T47D (cell line): ENCODE data around the gene TAS1R3.

Source experiments
- DNase-seq, 2 experiments: peaks; one replicate each; pipeline versions ENCODE4 v3.0.0 to v3.0.0-alpha.2; 2011 to 2012; ENCODE audit warnings: low read depth in 1 of 2, low spot score in 1 of 2
- JUND ChIP-seq: IDR thresholded peaks from 2 replicates; pipeline ENCODE4 v1.6.1; 2012; ENCODE audit warnings: low read depth
- in situ Hi-C: cut with HindIII; loops from 2 replicates; pipeline ENCODE4 v1.10.0; 2016; ENCODE audit warnings: low sequenced_read_pairs, low pct_unique_long_range_greater_than_20kb

Gene TAS1R3

DNA sequence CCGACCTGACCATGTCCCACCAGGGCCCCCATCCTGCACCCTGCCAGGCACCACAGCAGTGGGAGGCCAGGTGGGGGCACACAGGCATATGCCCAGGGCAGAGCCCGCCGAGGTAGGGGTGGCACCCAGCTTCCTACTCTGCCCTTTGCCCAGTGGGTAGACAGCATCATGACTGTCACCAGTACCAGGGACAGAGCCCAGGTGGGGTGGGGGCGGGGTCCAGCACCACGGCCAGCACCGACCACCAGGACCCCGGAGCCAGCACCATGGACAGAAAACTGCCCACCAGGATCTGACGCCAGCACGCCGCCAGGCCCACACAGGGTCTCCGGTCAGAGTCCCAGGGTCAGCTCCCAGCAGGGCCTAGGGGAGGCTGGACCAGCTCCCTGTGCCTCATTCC, 3.8 kb downstream of the TAS1R3 start:
- in situ Hi-C loops = no loop called here
- no peak for TF ChIP-seq JUND
- DNase-seq = no peak

DNA sequence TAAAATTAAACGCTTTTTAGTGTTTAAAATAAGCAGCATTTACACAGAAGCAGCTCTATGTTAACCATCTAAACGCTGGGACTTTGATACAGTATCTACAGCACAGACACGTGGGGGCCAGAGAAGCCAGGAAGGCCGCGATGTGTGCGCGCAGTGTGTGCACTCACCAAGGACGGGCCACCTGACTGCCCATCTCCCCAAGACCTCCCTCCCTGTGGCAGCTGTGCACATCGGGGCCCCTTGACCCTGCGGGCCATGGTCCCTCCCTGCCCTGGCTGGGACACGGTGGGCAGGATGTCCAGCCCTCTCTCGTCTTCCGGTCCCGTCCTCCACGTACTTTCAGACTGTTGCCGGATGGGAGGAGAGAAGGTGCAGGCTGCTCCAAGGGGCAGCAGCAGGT, 4.2 kb downstream of the TAS1R3 start:
- in situ Hi-C loops = no loop called here
- DNase-seq = no peak
- no peak for TF ChIP-seq JUND

GRCh38 chr1:1335792-1336248, 4.7 kb downstream of the TAS1R3 start:
- no peak for TF ChIP-seq JUND
- in situ Hi-C loops = no loop called here
- no peak for DNase-seq

DNA sequence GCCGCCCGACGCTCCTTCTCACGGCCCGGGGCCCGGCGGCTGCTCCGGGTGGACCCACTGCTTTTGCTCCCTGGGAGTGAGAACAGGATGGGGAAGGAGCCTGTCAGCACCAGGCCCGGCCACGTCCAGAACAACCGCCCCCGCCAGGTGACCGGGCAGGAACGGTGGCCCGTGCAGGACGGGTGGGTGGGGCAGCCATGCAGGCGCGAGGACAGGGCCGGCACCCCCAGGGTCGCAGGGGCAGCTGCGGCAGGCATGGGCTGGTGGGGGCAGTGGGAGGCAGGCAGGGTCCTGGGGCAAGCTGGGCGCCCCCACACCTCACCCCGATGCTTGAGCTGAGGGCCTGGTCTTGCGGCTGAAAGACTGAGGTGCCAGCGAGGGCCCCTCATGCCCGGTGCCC, 5.4 kb downstream of the TAS1R3 start:
- TF ChIP-seq JUND = no peak
- in situ Hi-C loops = no loop called here
- DNase-seq = no peak

DNA sequence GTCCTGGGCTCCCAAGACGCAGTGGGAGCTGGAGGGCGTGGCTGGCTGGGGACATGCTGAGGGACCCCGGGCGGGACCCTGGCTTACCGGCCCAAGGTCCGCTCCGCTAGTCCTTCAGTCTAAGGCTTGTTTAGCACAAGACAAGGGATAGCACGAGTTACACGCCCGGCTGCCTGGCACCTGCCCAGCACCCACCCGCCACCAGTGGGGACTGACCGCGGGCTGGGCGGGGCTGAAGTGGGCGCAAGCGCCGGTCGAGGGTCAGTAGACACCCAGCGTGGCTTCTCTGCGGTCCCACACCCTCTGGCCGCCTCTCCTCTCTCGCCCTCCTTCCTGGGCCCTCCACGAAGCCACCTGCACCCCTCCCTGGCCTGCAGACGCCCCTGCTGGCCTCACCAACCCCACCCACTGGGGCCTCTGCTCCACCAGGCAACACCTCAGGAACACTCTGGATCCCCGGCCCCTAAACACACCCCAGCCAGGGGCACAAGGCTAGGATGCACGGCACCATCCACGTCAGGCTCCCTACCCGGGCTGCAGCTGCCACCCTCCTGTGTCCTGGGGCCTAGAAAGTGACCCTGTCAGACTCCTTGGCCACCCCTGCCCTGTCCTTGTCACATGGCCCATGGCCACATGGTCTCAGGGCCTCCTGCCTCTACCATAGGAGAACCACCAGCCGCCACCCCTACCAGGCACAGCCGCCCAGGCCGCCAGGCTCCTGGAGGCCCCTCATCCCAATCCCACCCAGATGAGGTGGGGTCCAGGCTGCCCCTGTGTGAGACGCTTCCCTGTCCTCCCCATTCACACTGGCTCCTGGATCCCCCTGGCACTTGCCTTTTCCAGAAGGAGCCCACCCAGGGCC, 6.1 kb downstream of the TAS1R3 start:
- no peak for TF ChIP-seq JUND
- in situ Hi-C loops = no loop called here
- no peak for DNase-seq

GRCh38 chr1:1337793-1338147, 6.7 kb downstream of the TAS1R3 start:
- TF ChIP-seq JUND = no peak

DNA sequence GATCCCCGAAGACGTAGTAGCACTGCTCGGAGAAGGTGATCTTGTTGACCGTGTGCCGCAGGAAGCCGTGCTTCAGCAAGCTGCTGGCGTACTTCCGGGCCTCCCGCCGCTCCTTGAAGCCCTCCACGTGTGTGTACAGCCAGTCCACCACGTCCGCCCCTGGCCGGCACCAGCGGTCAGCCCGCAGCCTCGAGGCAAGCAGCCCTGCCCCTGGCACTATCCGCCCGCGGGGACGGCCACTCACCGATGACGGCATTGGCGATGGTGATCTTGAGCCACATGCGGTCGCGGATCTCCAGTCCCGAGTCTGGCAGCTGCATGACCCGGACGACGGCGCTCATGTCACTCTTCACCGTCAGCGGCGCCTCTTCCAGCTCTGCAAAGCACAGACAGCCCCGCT, 7.2 kb downstream of the TAS1R3 start:
- in situ Hi-C loops = no loop called here
- no peak for TF ChIP-seq JUND
- DNase-seq = no peak

More at GRCh38 chr1:1337793-1338147, 6.7 kb downstream of the TAS1R3 start:
- peak; percentile 67 to 91 for DNase-seq
- in situ Hi-C loops = no loop called here

GRCh38 chr1:1340185-1340584, 9.1 kb downstream of the TAS1R3 start:
- TF ChIP-seq JUND = no peak
- in situ Hi-C loops = no loop called here
- DNase-seq = no peak

DNA sequence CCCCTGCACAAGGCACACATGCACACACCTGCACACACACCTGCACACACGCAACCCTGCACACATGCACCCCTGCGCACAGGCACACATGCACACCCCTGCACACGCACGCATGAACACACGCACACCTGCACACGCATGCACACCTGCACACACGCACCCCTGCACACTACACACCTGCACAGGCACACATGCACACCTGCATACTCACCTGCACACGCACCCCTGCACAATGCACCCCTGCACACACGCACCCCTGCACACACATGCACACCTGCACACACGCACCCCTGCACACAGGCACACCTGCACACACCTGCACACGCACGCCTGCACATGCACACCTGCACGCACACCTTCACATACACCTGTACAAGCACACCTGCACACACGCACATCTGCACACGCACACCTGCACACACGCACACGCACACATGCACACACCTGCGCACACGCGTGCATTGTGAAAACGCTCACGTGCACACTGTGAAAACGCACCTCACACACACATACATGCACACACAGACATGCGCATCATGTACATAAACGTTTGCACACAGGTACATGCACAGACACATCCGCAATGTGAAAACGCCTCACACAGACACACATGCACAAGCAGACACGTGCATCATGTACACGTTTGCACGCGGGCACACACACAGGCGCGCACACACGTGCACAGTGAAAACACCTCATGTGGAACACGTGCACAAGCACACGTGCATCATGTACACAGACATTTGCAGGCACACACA, 9.9 kb downstream of the TAS1R3 start:
- DNase-seq = no peak
- TF ChIP-seq JUND = no peak
- in situ Hi-C loops = no loop called here

GRCh38 chr1:1341549-1342021, 10.5 kb downstream of the TAS1R3 start:
- in situ Hi-C loops = no loop called here
- no peak for TF ChIP-seq JUND
- DNase-seq = no peak

DNA sequence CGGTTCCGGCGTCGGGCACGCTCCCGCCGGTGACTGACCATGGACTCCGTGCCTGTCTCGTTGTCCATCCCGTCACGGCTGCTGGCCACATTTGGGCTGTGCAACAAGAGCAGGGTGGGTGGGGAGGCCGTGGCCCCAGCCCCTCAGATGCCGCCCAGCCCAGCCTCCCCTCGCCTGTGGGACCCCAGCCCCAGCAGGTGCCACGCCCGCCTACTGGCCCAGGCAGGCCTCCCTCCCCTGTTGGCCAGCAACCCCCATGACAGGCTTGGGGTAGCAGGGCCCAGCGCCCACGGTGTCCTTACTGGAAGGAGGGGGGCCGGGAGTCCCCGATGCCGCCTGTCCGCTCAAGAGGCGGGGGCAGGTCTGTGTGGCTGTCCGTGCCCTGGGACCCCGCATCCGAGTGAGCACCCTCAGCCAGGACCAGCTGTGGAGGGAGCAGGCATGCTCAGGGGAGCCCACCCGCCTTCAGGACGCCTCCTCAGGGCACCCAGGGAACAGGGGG, 11.0 kb downstream of the TAS1R3 start:
- DNase-seq = no peak
- no peak for TF ChIP-seq JUND
- in situ Hi-C loops = no loop called here

- TF ChIP-seq JUND = no peak
- in situ Hi-C loops = no loop called here
- no peak for DNase-seq
Observed at GRCh38 chr1:1342584-1343115, 11.6 kb downstream of the TAS1R3 start.
